GM18508 (cell line): Measurements from ENCODE around the gene TNFSF4.
"Not testable (repeated sequence)": the region's sequence is repeated elsewhere in the genome, so short reads cannot be mapped to it uniquely, and the experiment has no call there.

Experiments
- ATAC-seq: cut with Tn5 transposase; IDR thresholded peaks from one replicate; pipeline ENCODE4 v1.9.1; 2021; ENCODE audit warnings: moderate number of reproducible peaks; ENCODE audit not compliant: insufficient read depth, unreplicated experiment

Gene TNFSF4, protein sequence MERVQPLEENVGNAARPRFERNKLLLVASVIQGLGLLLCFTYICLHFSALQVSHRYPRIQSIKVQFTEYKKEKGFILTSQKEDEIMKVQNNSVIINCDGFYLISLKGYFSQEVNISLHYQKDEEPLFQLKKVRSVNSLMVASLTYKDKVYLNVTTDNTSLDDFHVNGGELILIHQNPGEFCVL

DNA sequence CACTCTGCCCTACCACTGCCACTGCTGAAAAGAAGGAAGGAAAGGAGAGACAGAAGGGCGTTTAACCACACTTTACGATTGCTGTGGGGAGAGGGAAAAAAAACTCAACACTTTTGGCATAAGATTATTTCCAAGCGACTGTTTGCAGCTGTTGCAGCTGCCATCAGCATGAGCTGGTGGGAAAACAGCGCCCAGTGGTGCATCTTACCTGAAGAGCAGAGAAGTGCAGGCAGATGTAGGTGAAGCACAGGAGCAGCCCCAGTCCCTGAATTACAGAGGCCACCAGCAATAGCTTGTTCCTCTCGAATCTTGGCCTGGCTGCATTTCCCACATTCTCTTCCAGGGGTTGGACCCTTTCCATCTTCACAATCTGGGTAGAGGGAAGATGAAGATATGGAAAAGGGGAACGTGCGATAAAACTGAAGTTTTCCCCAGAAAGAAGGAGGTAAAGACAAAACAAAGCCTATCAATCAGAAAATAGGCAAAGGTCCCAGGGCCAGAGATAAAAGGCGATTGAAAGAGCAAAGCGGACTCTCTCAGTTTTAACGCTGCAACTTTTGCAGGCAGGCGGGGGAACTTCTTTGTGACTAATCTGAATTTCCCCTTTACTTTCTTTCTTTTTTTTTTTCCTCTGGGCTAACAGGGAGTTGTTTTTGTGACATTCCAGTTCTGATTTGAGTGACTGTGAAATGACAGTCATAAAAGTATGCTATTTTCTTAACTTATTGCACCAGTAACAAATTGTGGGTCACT lies at the start of gene TNFSF4:
Gene TNFSF4 (minus strand): TSS at position 516 of the 753 bp plus-strand sequence. CDS start 155 bp downstream, at position 361.
- no peak for ATAC-seq

DNA sequence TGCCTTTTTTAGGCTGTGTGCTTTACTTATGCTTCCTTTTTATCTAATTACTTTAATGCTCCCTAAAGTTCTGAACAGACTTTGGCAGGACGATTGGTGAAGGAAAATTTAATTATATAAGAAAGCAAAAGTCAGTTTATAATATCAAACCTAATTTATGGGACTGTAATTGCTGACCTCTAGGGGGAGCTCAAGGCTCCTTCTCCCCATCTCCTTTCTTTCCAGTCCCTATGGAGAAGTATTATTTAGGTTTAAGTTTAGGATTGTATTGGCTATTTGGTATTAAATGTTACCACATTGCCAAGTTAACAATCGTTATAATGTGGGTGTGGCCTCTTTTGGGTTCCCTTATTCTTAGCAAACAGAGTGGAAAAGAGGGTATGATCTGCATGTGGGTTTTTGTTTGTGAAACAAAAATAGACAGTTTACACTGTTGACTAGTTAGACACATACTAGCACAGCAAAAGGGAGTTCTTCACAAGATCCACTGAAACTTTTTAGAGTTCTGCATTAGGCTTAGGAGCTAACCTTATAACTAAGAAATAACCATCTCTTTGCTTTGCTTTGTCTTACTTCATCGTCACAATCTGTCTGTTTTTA lies 48.2 kb upstream of the TNFSF4 start:
- ATAC-seq: no peak

DNA sequence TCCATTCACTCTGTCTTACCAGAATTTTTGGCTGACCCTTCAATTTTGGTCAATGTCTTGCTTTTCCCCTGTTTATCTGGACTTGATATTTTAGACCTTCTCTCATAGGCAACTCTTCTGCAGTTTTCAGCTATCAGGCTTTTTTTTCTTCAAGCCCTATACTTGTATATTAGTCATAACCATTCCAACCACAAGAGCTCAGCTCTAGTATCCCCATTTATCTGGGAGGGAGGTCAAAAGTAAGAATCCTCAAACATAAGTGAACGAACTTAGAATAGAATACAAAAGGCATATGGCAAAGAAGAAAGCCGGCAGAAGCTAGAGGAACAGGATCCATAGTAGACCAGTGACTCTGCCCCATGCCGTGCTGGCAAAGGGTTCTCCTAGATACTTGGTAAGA lies 45.9 kb upstream of the TNFSF4 start:
- no peak for ATAC-seq

DNA sequence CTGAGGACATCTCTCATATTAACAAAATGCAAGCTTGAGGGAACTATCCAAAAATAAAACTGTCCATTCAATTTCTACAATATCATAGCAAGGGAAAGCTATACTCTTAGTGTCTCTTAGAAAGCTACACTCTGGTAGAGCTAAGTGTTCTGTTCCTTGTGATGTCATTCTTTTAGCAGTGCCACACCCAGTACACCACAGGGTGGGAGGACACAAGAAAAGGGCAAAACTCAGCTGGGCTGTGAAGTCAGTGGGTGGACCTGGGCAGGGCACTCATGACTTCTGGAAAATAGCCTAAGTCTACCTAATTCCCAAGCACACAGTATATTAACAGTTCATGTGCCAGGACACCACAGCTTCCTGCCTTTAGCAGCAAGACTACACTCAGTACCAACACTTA lies 42.2 kb upstream of the TNFSF4 start:
- ATAC-seq: no peak

DNA sequence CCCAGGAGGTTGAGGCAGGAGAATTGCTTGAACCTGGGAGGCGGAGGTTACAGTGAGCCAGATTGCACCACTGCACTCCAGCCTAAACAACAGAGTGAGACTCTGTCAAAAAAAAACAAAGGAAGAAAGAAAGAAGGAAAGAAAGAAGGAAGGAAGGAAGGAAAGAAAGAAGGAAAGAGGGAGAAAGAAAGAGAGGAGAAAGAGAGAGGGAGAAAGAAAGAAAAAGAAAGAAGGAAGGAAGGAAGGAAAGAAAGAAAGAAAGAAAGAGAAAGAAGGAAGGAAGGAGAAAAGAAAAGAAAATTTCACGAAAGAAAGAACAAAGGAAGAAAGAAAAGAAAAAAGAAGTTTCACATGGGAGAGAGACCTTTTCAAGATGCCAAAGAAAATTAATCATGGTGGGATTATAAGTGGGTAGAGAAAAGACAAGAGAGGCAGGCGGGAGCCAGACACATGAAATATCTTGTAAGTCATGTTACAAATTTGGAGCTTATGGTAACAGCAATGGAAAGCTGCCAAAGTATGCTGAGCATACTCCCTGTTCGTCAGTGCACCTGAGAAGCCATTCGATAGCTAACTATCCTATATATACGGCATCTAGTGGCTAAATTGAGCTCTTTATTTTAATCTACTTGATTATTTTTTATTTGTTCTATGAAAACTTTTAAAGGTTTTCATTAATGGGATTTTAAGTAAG lies 41.3 kb upstream of the TNFSF4 start:
- ATAC-seq: no peak

DNA sequence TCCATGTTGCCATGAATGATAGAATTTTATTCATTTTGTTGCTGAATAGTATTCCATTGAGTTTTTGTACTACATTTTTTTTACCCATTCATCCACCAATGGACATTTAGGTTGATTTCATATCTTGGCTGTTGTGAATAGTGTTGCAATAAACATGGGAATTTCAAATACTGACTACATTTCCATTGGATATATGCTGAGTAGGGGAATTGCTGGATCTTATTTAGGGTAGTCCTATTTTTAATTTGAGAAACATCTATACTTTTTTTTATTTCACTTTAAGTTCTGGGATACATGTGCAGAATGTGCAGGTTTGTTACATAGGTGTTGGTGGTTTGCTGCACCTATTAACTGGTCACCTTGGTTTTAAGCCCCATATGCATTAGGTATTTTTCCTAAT lies 38.8 kb upstream of the TNFSF4 start:
- ATAC-seq: no peak

DNA sequence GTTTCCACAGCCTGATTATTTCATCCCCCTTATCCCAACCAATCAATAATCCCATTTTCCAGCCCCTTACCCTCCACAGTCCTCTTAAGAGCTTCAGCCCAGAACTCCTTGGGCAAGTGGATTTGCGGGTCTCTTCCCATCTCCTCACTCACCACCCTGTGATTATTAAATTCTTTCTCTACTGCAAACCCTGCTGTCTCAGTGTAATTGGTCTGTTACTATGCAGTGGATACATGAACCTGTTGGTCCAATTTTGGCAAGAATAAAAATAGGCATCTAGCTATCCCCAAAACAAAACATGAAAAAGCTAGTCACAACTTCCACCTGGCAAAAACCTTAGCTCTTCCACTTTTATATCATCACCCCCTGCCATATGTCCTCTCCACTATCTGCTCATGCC lies 36.2 kb upstream of the TNFSF4 start:
- ATAC-seq: no peak

DNA sequence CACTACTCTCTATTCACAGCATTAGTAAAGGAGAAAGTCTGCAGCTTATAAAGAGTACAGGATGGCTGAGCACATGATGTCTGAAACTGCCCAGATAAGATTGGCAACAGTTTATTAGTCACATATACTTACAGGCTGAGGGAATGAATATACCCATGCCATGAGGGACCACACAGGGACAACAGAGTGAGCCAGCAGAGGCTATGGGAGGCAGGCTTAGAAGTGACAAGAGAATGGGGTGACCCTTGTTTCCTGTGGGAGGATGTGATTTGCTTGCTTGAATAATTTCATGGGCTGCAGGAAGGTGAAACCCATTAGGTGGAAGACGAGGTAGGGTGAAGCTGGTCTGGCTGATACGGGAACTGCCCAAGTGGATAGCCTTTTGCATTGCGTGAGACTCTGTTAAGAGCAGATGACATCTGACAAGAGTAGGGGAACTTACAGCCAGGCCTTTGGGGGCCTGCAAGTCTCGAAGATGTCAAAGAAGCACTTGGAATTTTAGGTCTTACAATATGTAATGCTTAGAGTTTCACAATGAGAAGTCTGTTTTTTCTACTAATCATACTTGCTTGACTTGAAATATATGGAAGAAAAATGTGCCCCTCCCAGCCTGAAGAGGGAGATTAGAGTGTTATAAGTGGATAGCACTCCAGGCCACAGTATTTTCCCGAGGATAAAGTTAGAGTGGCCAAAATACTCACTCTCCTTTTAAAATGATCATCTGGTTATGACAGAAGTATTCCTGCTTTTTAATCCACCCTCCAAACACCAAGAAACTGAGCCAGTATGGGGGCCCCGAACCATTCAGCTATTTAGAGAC lies 34.6 kb upstream of the TNFSF4 start:
- ATAC-seq: no peak

DNA sequence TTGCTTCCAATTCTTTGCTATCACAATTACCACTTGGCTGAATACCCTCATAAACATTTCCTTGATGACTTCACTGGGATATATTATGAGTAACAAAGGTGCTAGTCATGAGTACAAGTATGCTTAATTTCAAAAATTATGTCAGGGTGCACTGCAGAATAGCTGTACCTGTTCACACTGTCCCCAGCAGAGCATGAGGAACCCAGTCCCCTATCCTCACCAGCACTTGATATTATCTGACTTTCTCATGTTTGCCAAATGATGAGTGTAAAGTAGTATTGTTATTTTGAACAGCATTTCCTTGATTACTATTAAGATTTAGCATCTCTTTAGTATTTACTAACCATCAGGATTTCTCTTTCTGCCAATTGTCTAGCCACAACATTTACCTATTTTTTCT lies 33.5 kb upstream of the TNFSF4 start:
- ATAC-seq: no peak

DNA sequence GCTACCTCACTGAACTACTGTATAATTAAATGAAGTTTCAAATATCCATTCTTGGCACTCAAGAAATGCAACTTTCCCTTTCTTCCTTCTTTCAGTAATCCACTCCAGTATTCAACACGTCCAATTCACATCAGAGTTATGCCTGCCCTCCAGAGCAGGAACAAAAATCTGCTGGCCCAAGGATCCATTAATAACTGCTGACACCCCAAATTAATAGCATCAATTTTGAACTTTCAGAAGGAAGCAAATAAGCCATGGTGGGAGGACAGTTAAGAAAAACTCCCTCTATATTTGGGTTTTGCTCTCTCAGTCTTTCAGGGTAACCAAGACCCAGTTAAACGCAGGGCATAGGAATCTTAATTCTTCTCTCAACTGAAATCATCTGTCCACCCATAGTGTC lies 31.9 kb upstream of the TNFSF4 start:
- ATAC-seq: no peak

DNA sequence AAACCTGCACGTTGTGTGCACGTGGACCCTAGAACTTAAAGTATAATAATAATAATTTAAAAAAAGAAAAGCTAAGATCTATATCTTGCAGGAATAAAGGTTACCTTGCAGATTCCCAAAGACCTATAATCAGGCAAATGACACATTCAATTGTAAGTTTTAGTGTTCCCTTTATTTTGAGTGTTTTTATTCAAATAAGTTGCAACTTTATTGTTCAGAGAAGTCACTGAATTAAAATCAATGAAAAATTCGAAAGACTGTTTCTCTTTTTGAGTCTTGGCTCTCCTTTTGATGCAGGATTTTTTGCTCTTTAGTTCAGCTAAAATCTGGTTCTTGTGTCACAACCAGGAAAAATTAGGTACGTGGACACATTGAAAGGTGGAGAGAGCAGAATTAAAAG lies 27.8 kb upstream of the TNFSF4 start:
- no peak for ATAC-seq

DNA sequence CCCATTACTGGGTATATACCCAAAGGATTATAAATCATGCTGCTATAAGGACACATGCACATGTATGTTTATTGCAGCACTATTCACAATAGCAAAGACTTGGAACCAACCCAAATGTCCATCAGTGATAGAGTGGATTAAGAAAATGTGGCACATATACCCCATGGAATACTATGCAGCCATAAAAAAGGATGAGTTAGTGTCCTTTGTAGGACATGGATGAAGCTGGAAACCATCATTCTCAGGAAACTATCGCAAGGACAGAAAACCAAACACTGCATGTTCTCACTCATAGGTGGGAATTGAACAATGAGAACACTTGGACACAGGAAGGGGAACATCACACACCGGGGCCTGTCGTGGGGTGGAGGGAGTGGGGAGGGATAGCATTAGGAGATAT lies 27.3 kb upstream of the TNFSF4 start:
- ATAC-seq: not testable (repeated sequence)

DNA sequence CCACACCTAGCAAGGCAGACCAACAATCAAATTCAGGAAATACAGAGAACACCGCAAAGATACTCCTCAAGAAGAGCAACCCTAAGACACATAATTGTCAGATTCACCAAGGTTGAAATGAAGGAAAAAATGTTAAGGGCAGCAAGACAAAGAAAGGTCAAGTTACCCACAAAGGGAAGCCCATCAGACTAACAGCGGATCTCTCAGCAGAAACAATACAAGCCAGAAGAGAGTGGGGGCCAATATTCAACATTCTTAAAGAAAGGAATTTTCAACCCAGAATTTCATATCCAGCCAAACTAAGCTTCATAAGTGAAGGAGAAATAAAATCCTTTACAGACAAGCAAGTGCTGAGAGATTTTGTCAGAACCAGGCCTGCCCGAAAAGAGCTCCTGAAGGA lies 21.9 kb upstream of the TNFSF4 start:
- ATAC-seq: not testable (repeated sequence)

DNA sequence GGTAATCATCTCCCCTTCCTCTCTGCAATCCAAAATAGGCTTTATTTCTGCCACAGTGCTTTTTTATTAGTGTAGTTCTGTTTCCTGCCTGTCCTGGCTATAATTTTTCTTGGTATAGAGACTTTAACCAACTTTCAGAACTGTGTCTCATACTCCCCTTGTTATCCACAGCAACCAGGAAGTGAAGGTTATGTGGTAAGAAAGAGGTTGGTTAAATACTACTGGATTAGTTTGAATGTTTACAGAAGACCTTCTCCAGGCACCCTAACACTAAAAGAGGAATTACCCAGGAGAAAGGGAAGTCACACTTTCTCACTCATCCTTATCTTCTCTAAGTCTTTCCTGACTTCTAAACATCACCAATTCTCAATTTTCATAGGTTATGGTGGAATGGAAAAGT lies 17.8 kb upstream of the TNFSF4 start:
- ATAC-seq: no peak

DNA sequence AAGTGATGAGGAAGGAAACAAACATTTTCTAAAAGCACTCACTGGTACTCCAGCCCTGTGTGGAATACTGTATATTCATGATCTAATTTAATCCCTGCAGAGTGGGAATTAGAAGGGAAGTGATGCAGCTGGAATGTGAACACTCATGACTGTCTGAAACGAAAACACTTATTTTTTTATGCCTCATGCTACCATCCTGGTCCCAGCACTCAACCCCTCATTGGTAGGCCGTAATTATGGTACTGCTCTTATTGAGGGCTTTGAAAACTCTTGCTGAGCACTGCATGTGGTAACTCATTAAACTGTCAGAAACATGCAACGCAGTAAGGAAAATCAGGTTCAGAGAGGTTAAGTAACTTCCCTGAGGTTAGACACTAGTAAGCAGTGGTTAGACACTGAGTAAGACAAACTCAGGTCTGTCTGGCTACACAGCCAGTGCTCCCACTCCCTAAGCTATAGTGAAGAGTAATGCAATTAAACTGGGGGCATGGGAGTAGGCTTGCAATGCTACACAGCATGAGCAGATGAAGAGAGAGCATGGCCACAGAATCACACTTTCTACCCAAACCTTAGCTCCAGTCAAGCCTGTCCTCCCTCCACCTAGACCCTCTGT lies 17.3 kb upstream of the TNFSF4 start:
- no peak for ATAC-seq

DNA sequence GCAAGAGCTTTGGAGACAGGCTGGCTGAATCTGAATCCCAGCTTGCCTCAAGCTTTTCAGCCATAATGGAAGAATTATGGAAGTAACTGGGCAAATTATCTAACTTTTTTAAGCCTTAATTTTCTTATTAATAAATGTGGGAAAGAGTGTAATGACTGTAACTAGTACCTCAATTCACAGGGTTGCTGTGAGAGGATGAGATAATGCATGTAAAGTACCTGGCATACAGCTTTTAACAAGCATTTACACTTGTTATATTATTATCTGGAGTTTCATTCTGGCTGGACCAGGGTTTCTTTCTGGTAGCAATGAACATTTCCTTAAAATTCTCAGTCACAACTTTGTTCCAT lies 15.9 kb upstream of the TNFSF4 start:
- ATAC-seq: no peak

DNA sequence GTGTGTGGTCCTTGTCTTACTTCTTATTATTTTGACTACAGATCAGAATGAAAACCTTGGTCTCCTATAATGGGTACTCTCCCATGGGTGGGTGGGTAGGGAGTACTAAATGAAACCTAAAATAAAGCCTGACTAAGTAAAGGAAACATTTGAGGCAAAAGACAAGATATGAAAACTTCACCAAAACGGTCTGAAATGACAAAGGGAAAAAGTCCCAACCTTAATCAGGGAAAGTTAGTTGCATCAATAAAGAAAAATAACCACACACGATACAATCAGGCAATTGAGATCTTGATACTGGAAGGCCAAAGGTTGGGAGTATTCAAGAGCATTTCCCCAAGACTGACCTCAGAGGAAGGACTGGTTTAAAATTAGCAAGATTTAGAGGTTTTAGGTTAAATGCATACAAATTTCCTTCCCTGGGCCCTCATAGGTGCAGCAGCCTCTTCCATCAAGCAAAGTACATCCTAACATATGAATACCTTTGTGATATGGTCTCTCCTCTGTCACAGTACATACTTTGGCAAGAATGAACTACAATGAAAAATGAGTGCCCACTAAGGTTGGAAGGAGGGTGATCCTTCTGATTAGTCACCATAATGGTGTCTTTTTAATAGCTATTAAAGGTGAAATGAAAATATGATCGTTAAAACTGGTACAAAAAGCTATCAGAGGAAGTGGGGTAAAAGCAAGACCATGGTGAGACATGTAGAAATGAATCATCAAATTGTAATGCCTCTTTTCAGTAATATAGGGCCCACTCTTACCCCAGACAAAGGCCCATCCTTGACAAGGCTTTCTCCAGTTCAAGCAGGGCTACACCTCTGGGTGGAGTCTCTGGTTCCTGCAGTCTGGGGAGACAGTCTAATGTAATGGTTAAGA lies 15.3 kb upstream of the TNFSF4 start:
- ATAC-seq: no peak

DNA sequence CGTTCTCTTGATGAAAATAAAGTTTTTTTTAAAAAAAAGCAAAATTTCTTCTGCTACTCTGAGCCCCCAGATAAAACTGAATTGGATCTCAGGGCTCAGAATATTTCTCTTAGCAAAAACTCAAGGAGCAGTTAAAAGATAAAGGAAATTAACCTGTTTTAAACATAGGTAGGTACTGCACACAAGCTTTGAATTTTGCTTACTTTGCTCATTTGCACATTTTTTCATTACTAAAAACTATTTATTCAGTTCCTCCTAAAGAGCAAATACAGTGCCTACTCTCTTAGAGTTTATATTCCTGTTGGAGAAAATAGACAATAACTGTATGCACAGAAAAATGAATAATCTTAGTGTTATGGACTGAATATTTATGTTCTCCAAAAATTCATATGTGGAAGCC lies 13.0 kb upstream of the TNFSF4 start:
- no peak for ATAC-seq

DNA sequence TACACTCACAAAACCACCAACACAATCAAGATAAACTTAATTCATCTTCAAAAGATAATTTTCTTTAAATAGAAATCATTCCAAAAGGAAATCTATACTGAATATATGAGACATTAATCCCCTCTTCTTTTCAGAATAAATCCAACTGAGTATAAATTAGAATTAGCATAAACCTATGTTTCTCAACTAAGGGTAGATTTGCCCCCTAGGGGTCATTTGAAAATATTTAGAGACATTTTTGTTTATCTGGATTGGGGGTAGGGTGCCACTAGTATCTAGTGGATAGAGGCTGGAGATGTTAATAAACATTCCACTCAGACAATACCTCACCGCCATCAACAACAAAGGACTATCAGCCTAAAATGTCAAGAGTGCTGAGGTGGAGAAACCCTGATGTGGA lies 6.5 kb upstream of the TNFSF4 start:
- no peak for ATAC-seq
